ENCODE data around the gene OR52M1.

- TF ChIP-seq CTCF (optimal IDR thresholded peaks at IDR 0.05 in 1 of 3, IDR thresholded peaks at IDR 0.05 in 1 of 3, conservative IDR thresholded peaks at IDR 0.05 in 1 of 3; ENCODE audit: extremely low read depth in 1 of 3, insufficient read depth in 2 of 3, low read length in 3 of 3) (no peak), EZH2 (IDR thresholded peaks at IDR 0.05; ENCODE audit: low read length) (peak; percentile 33)
Measured at GRCh38 chr11:4495986-4496385, 49.0 kb upstream of the OR52M1 start.
